ENCODE data around the gene SV2C.
"Not testable (repeated sequence)": the region's sequence is repeated elsewhere in the genome, so short reads cannot be mapped to it uniquely, and the experiment has no call there.

Gene SV2C, protein sequence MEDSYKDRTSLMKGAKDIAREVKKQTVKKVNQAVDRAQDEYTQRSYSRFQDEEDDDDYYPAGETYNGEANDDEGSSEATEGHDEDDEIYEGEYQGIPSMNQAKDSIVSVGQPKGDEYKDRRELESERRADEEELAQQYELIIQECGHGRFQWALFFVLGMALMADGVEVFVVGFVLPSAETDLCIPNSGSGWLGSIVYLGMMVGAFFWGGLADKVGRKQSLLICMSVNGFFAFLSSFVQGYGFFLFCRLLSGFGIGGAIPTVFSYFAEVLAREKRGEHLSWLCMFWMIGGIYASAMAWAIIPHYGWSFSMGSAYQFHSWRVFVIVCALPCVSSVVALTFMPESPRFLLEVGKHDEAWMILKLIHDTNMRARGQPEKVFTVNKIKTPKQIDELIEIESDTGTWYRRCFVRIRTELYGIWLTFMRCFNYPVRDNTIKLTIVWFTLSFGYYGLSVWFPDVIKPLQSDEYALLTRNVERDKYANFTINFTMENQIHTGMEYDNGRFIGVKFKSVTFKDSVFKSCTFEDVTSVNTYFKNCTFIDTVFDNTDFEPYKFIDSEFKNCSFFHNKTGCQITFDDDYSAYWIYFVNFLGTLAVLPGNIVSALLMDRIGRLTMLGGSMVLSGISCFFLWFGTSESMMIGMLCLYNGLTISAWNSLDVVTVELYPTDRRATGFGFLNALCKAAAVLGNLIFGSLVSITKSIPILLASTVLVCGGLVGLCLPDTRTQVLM

DNA sequence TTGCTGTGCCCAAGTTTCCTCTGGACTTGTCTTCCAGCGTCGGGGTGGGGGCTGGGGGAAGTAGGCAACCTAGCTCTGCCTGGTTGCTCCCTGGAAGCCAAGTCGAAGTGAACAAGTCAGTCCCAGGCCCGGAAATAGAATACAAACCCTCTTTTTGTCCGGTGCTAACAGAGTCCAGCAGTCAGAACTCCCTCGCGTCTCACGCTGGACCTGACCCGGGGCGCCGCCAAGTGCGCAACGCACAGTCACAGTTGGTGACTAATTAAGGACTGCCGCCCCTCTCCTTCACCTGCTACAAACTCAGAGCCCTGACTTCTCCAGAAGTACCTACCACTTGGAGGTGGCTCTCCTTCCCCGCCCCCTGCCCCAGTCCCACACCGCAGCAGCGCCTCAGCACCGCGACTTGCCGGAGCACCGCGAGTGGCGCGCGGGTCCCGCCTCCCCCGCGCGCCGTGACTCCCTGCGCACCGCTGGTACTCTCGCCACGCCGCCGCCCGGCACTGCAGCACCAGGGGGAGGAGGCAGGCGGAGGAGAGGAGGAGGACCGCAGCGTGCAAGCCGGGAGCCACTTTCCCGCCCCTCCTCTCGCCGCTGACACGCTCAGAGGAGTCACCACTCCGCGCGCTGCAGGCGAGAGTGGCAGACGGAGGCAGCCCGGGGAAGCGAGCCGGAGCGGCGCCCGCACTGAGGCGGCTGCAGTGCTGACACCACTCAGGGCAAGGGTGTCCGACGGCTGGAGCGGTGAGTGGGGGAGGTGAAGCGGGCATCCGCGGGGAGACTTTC, at the start of gene SV2C:
TSS of gene SV2C (plus strand) at position 612 of the 783 bp plus-strand sequence. CDS start 48,368 bp downstream, outside the sequence.
- DNase-seq: peak; percentile 54

GRCh38 chr5:76037736-76038151, 45.4 kb upstream of the SV2C start:
- peak; percentile 6 for DNase-seq

GRCh38 chr5:76038212-76038611, 45.0 kb upstream of the SV2C start:
- DNase-seq: no peak

DNA sequence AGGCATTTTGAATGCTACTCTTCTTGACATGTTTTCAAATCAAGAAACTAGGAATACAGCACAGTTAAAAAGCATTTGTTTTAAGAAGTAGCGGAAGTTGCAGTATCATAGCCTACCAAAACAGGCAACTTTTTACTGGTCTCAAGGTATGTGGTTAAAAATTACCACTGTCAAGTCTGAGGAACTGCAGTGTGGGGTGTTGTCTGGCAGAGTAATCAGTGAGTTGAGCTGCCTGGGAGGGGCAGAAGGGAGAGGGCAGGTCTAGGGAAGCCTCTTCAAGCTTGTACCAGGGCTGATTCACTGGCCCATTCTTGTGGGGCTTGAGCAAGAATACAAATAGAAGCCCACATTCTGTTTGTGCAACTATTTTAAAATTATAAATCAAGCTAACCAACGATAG, 42.4 kb upstream of the SV2C start:
- no peak for DNase-seq

DNA sequence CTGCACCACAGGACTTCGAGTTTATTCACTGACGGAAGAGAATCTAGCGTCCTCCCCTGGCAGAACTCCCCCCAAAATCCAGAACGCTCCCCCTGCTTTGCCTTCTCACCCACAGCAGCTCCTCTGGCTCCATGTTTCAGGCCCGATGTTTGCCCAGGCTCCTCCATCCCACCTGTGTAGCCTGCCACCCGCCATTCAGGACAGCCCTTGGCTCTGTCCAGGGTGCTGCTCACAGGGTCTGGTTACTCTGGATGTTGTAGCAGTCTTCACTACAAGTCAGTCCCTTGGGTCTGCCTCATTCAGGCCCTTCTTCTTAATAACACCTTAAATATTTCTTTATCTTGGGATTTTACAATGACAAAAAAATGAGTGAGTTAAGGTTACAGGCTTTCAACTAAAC, 41.3 kb upstream of the SV2C start:
- DNase-seq: no peak

DNA sequence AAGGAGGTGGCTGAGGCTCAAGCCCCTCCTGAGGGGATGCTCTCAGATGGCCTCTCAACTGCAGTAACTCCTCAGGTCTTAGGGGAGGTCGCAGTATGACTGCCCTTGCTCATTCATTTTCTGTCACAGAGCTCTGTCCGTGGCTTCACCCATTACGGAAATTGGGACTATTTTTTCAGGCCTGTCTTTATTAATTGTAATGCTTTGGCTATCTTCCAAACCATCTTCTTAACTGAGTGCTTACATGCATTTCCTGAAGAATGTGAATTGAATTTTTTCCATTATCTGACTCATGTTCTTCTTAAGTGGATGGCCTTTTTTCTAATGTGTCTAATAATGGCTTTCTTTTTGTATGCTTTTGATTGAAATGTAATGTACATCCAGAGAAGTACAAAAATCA, 36.4 kb upstream of the SV2C start:
- DNase-seq: no peak

DNA sequence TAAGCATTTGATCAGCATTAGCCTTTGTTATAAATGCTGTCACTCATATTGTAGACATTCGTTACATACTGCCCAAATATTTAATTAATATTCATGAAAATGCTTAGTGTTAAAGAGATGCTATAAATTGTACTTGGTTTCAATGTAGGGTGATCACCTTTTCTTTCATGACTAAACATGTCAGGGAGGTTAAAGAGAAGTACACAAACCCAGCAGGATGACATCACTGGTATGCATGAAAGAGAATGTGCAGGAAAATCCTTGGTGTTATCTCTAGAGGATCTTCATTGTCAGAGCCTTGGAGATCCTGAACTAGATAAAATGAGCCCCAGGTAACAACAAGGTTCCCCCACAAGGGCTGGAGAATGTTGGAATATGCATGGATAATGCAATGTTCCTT, 33.0 kb upstream of the SV2C start:
- DNase-seq: no peak

DNA sequence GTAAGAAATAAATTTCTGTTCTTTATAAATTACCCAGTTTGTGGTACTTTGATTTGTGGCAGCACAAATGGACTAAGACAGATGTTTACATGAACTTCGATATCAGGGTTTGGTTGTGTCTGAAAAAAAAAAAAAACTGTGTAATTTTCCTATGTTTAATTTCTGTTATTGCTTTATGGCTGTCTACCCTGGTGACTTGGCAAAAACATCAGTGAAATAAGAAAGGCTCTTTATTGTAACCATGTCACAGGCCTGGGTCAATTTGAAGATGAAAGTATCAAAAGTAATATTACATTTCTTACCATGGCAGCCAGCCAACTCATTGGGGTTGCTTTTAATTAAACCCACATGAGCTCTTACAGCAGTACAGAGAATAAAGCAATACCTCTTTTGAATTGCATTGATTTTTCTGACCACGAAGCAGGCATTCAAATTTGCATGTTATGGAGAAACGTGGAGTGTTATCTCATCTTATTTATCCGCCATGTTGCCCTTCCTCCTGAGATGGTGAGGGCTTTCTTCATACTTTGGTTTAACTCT, 20.6 kb upstream of the SV2C start:
- no peak for DNase-seq

DNA sequence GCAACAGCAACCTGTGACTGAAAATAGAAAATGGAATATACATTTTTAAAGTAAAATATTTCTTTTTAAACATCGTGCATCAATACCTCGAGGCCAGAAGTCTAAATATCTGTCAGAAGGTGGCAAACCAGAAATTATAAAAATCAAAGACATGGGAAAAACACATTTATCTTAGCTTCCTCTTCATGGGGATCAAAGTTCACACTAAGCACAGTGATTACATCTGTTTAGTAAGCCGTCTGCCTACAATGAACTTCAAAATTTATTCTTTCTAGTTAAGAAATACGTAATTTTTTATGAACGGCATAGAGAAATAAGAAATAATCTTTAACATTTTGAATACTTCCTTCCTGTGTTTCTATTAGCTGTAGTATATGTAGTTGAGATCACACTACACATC, 17.9 kb upstream of the SV2C start:
- DNase-seq: no peak

GRCh38 chr5:76069061-76069735, 14.0 kb upstream of the SV2C start:
- DNase-seq: no peak

- no peak for DNase-seq
These were observed 8.6 kb upstream of the SV2C start for GRCh38 chr5:76074487-76075065.

DNA sequence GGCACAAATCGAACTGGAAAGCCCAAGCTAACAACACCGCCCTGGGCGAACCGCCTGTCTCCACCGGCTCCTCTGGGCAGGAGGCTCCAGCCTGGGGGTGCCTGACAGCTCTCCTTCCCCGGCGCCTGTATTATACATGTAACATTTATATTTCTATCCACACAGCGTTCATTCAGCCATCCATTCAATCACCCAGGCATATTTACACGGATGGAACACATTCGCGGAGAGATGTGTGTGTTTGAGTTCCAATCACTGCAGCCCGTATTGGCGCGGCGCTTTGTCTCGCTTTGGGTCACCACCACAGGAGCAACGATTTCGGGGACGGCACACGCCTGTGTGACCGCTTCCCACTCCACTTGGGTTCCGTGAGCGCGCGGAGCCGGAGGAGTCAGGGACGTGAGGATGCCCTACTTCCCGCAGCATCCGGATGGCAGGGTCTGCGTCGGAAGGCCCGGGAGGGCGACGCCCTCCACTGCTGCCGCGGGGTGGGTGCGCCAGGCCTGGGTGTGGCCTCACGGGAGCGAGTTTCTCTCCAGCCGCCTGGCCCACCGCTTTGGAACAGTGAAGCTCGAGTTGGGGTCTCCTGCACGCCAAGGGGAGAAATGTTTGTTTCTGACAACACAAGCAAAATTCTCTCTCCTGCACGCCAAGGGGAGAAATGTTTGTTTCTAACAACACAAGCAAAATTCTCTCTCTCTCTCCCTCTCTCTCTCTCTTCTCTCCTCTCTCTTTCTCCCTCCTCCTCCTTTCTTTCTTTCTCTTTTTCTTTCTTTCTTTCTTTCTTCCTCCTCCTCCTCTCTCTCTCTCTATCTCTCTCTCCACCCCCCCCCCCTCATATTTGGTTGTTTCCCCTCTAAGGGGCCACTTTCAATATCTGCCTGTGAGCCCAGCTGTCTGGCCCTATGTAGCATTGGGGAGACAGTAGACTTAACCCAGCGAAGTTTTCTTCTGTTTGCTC, 1.1 kb upstream of the SV2C start:
- no peak for DNase-seq

- no peak for DNase-seq
These were observed 642 bp downstream of the SV2C start for GRCh38 chr5:76083555-76084495.

GRCh38 chr5:76084496-76085242, 1.5 kb downstream of the SV2C start:
- DNase-seq: no peak

GRCh38 chr5:76085243-76085579, 2.0 kb downstream of the SV2C start:
- DNase-seq: no peak

GRCh38 chr5:76086095-76086494, 2.9 kb downstream of the SV2C start:
- DNase-seq: no peak

DNA sequence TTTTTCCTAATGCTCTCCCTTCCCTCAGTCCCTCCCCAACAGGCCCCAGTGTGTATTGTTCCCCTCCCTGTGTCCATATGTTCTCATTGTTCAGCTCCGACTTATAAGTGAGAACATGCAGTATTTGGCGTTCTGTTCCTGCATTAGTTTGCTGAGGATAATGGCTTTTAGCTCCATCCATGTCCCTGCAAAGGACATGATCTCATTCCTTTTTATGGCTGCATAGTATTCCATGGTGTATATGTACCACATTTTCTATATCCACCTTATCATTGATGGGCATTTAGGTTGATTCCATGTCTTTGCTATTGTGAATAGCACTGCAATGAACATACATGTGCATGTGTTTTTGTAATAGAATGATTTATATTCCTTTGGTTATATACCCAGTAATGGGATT, 6.0 kb downstream of the SV2C start:
- not testable (repeated sequence) for DNase-seq

GRCh38 chr5:76091351-76091750, 8.2 kb downstream of the SV2C start:
- DNase-seq: no peak

DNA sequence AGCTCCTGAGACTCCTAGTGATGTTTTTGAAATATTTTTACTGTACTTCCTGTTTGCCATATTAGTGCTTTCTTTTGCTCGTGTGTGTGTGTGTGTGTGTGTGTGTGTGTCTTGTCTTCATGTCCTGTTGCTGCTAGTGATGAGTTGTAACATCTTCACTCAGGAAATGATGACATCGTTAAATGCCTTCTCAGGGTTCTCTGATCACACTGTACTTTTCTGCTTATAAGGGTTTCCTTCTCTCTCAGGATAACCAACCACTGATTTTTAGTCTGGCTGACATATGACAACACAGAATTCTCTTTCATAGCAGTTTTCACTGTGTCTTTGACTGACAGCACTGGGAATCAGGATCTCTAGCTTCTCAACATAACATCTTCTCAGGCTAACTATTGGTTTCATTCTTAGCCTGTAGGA, 16.1 kb downstream of the SV2C start:
- no peak for DNase-seq
